ENCODE results near the gene ITGA5.
A peak's percentile ranks its signal among the peaks of the same experiment; 100 is the strongest.

Gene ITGA5

DNA sequence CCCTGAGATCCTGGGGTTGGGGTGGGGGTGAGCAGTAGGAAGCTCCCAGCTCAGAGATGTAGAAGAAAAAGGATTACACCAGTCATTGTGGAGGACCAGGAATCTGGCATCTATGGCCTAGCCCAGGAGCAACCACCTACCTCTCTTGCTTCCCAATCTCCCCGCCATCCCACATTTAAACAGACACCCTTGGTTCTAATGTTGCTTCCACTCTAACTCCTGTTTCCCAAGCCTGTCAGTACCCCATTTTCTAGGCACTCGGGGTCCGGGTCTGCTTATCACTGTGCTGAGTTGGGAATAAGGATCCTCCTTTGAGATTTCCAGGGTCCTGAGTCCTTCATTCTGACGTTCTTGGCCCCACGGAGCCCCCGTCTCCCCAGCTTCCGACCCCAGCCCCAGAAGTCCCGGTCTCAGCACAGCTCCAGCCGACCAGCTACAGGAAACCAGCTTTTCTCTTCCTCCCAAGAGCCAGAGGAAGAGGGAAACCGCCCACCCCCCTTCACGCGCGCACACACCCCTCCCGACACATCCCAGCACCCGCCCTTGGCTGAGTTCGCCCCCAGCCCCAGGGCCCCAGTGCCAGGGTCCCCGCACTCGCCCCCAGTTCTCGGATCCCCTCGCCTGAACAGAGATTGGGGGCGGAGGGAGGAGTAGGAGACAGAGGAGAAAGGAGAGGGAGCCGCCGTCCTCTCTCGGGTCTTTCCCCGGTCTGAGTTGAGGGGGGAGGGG is 1.2 kb downstream of the ITGA5 start:
- Histone ChIP-seq H3K9me3 (ENCODE audit: control insufficient read depth, low read length) (no peaks in the 10 kb centered on the region), H3K4me1 (ENCODE audit: control insufficient read depth, insufficient read depth, low read length) (peaks cover 69% of the 10 kb centered on the region), H3K27me3 (replicated peaks; ENCODE audit: control insufficient read depth, insufficient read depth, low read length) (no peaks in the 10 kb centered on the region), H3K9ac (ENCODE audit: low read length) (peak overlapping the region; percentile 89), H3K36me3 (ENCODE audit: control insufficient read depth, insufficient read depth, low read length, severe bottlenecking) (no peaks in the 10 kb centered on the region), H3K4me3 (ENCODE audit: low read length) (peak overlapping the region; percentile 94)
- peak; percentile 62 for DNase-seq (ENCODE audit: low read depth)

GRCh38 chr12:54416687-54417603 is 2.1 kb downstream of the ITGA5 start:
- Histone ChIP-seq H3K9ac (ENCODE audit: low read length) (peak overlapping the region; percentile 89), H3K4me1 (ENCODE audit: control insufficient read depth, insufficient read depth, low read length) (peaks cover 70% of the 10 kb centered on the region), H3K4me3 (ENCODE audit: low read length) (peak overlapping the region; percentile 94), H3K36me3 (ENCODE audit: control insufficient read depth, insufficient read depth, low read length, severe bottlenecking) (no peaks in the 10 kb centered on the region), H3K27me3 (replicated peaks; ENCODE audit: control insufficient read depth, insufficient read depth, low read length) (no peaks in the 10 kb centered on the region), H3K9me3 (ENCODE audit: control insufficient read depth, low read length) (no peaks in the 10 kb centered on the region)
- DNase-seq (ENCODE audit: low read depth): peak; percentile 55

- H3K4me1 ChIP-seq (ENCODE audit: control insufficient read depth, insufficient read depth, low read length): peaks cover 68% of the 10 kb centered on the region
- peaks cover 6% of the 10 kb centered on the region for H3K36me3 ChIP-seq (ENCODE audit: control insufficient read depth, insufficient read depth, low read length, severe bottlenecking)
- H3K9ac ChIP-seq (ENCODE audit: low read length): peak overlapping the region; percentile 20
- no peak for DNase-seq (ENCODE audit: low read depth)
- no peaks in the 10 kb centered on the region for H3K27me3 ChIP-seq (replicated peaks; ENCODE audit: control insufficient read depth, insufficient read depth, low read length)
- peak overlapping the region; percentile 42 for H3K4me3 ChIP-seq (ENCODE audit: low read length)
- H3K9me3 ChIP-seq (ENCODE audit: control insufficient read depth, low read length): no peaks in the 10 kb centered on the region
Observed at GRCh38 chr12:54415221-54415929, 3.7 kb downstream of the ITGA5 start.

DNA sequence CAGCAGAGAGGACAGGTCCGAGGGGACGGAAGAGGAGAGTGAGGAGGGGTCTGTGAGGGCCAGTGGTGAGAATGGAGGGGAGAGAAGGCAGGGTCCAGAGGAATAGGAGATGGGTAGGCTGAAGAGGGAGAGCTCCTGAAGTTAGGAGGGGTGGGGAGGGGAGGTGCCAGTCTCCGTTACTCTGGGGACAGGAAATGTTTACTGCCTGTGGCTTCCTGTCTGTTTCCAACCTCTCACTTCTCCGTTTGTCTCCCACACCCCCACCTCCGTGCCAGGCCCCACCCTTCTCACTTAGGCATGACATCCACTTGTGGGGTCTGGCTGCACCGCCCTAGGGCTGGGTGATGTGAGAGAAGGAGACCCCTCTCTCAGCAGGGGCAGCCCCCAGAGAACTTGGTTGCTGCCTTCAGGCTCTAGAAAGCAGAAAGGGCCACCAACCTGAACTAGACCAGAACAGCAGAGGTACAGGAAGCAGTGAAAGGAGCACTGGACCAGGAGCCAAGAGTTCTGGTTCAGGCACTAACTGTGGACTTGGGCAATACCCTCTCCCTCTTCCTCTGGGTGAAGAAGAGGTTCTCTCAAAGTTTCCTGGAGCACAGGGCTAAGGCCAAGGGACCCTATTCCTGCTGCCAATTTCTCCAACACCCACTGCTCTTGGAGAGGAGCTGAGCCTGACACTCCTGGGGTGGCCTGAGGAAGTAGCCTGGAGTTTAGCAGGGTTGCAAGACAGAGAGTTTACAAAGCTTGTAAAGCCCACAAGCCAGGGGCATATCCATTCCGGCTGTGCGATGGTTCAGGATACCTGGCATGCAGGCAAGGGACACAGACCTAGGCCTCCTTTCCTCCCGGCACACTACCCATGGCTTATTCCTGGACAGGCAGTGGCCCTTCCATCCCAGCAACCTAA is 5.5 kb downstream of the ITGA5 start:
- peak overlapping the region; percentile 54 for H3K4me3 ChIP-seq (ENCODE audit: low read length)
- H3K9ac ChIP-seq (ENCODE audit: low read length): peak overlapping the region; percentile 72
- no peak for DNase-seq (ENCODE audit: low read depth)
- H3K4me1 ChIP-seq (ENCODE audit: control insufficient read depth, insufficient read depth, low read length): peaks cover 61% of the 10 kb centered on the region
- H3K9me3 ChIP-seq (ENCODE audit: control insufficient read depth, low read length): no peaks in the 10 kb centered on the region
- no peaks in the 10 kb centered on the region for H3K27me3 ChIP-seq (replicated peaks; ENCODE audit: control insufficient read depth, insufficient read depth, low read length)
- H3K36me3 ChIP-seq (ENCODE audit: control insufficient read depth, insufficient read depth, low read length, severe bottlenecking): peaks cover 18% of the 10 kb centered on the region

DNA sequence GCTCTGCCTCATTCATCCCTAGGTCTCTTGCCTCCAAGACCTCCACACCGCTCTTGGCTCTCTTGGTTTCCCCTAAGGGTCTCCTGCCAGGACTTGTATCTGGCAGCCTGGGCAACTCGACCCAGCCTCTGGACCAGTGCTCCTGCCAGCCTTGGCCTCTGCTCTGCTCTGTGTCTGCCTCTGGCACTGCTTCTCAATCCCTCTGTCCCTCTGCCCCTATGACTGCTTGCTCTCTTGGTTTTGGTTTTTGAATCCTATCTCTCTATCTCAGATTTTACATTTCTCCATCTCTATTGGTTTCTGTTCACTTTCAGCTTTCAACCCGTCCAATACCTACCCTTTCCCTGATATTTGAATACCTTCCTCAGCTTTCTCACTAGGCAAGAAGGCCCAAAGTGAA is 6.3 kb downstream of the ITGA5 start:
- Histone ChIP-seq H3K9me3 (ENCODE audit: control insufficient read depth, low read length) (no peaks in the 10 kb centered on the region), H3K9ac (ENCODE audit: low read length) (peak overlapping the region; percentile 72), H3K27me3 (replicated peaks; ENCODE audit: control insufficient read depth, insufficient read depth, low read length) (no peaks in the 10 kb centered on the region), H3K4me3 (ENCODE audit: low read length) (peak overlapping the region; percentile 54), H3K36me3 (ENCODE audit: control insufficient read depth, insufficient read depth, low read length, severe bottlenecking) (peaks cover 25% of the 10 kb centered on the region), H3K4me1 (ENCODE audit: control insufficient read depth, insufficient read depth, low read length) (peaks cover 66% of the 10 kb centered on the region)
- no peak for DNase-seq (ENCODE audit: low read depth)

- Histone ChIP-seq H3K4me1 (ENCODE audit: control insufficient read depth, insufficient read depth, low read length) (peaks cover 67% of the 10 kb centered on the region), H3K9me3 (ENCODE audit: control insufficient read depth, low read length) (no peaks in the 10 kb centered on the region), H3K9ac (ENCODE audit: low read length) (peak overlapping the region; percentile 72), H3K4me3 (ENCODE audit: low read length) (peak overlapping the region; percentile 54), H3K27me3 (replicated peaks; ENCODE audit: control insufficient read depth, insufficient read depth, low read length) (no peaks in the 10 kb centered on the region), H3K36me3 (ENCODE audit: control insufficient read depth, insufficient read depth, low read length, severe bottlenecking) (peaks cover 29% of the 10 kb centered on the region)
- DNase-seq (ENCODE audit: low read depth): no peak
Observed at GRCh38 chr12:54412348-54412747, 6.7 kb downstream of the ITGA5 start.

GRCh38 chr12:54411391-54412241 is 7.5 kb downstream of the ITGA5 start:
- peaks cover 37% of the 10 kb centered on the region for H3K36me3 ChIP-seq (ENCODE audit: control insufficient read depth, insufficient read depth, low read length, severe bottlenecking)
- peak; percentile 94 for DNase-seq (ENCODE audit: low read depth)
- H3K4me3 ChIP-seq (ENCODE audit: low read length): peak overlapping the region; percentile 15
- peak overlapping the region; percentile 72 for H3K9ac ChIP-seq (ENCODE audit: low read length)
- peaks cover 68% of the 10 kb centered on the region for H3K4me1 ChIP-seq (ENCODE audit: control insufficient read depth, insufficient read depth, low read length)
- H3K9me3 ChIP-seq (ENCODE audit: control insufficient read depth, low read length): no peaks in the 10 kb centered on the region
- no peaks in the 10 kb centered on the region for H3K27me3 ChIP-seq (replicated peaks; ENCODE audit: control insufficient read depth, insufficient read depth, low read length)

GRCh38 chr12:54409267-54409666 is 9.8 kb downstream of the ITGA5 start:
- H3K4me3 ChIP-seq (ENCODE audit: low read length): no peak overlapping the region

DNA sequence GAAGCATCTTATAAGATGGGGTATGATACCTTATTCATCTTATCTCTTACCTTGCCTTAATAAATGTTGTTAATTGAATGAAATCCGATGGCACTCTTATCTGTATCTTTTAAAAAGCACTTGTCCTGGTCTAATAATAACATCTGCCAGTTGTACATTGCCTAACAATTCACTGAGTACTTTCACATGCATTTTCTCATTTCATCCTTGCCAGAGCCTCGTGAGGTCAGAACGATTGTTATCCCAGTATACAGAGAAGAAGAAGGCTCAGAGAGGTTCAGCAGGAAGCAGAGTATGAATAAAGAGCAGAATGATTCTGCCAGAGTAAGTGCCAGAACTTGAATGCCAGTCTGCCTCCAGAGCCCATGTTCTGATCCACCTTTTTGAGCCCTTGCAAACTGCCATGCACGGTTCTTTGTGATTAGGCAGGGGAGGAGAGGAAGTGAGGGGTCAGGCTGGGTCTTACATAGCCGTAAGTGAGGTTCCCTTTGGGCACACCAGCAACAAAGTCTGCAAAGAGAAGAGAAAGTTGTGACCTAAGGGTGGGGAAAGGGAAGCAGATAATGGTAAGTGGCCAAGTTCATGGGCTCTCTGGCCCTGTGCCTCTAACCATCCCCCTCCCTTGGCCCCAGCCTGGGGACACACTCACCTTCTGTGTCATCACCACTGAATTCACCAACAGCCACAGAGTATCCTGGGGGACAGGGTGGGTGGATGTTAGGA is 11.7 kb downstream of the ITGA5 start:
- peak overlapping the region; percentile 44 for H3K9ac ChIP-seq (ENCODE audit: low read length)
- peaks cover 39% of the 10 kb centered on the region for H3K4me1 ChIP-seq (ENCODE audit: control insufficient read depth, insufficient read depth, low read length)
- peaks cover 79% of the 10 kb centered on the region for H3K36me3 ChIP-seq (ENCODE audit: control insufficient read depth, insufficient read depth, low read length, severe bottlenecking)
- H3K4me3 ChIP-seq (ENCODE audit: low read length): no peak overlapping the region
- H3K9me3 ChIP-seq (ENCODE audit: control insufficient read depth, low read length): no peaks in the 10 kb centered on the region
- no peaks in the 10 kb centered on the region for H3K27me3 ChIP-seq (replicated peaks; ENCODE audit: control insufficient read depth, insufficient read depth, low read length)
- DNase-seq (ENCODE audit: low read depth): no peak

More at GRCh38 chr12:54409267-54409666, 9.8 kb downstream of the ITGA5 start:
- Histone ChIP-seq H3K9ac (ENCODE audit: low read length) (no peak overlapping the region), H3K9me3 (ENCODE audit: control insufficient read depth, low read length) (no peaks in the 10 kb centered on the region), H3K27me3 (replicated peaks; ENCODE audit: control insufficient read depth, insufficient read depth, low read length) (no peaks in the 10 kb centered on the region), H3K36me3 (ENCODE audit: control insufficient read depth, insufficient read depth, low read length, severe bottlenecking) (peaks cover 60% of the 10 kb centered on the region), H3K4me1 (ENCODE audit: control insufficient read depth, insufficient read depth, low read length) (peaks cover 59% of the 10 kb centered on the region)
- DNase-seq (ENCODE audit: low read depth): no peak
